ENCODE measurements around the gene FER.

- TF ChIP-seq EZH2 (IDR thresholded peaks at IDR 0.05; ENCODE audit: low read length, unreplicated experiment) = no peak
- TF ChIP-seq, protein P1, sequence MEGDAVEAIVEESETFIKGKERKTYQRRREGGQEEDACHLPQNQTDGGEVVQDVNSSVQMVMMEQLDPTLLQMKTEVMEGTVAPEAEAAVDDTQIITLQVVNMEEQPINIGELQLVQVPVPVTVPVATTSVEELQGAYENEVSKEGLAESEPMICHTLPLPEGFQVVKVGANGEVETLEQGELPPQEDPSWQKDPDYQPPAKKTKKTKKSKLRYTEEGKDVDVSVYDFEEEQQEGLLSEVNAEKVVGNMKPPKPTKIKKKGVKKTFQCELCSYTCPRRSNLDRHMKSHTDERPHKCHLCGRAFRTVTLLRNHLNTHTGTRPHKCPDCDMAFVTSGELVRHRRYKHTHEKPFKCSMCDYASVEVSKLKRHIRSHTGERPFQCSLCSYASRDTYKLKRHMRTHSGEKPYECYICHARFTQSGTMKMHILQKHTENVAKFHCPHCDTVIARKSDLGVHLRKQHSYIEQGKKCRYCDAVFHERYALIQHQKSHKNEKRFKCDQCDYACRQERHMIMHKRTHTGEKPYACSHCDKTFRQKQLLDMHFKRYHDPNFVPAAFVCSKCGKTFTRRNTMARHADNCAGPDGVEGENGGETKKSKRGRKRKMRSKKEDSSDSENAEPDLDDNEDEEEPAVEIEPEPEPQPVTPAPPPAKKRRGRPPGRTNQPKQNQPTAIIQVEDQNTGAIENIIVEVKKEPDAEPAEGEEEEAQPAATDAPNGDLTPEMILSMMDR (conservative IDR thresholded peaks at IDR 0.05; ENCODE audit: low read depth, low read length) = no peak
These were observed 425.5 kb downstream of the FER start for GRCh38 chr5:109173036-109173794.
